ENCODE measurements around the gene TMEM174. TPM values are rescaled to one million over a fixed set of nuclear protein-coding genes. Genes with fewer than 3 reads are reported as not detected.

The TMEM174 gene
- total and polyA plus RNA-seq, 2 experiments from 2014 or later, result not detected

DNA sequence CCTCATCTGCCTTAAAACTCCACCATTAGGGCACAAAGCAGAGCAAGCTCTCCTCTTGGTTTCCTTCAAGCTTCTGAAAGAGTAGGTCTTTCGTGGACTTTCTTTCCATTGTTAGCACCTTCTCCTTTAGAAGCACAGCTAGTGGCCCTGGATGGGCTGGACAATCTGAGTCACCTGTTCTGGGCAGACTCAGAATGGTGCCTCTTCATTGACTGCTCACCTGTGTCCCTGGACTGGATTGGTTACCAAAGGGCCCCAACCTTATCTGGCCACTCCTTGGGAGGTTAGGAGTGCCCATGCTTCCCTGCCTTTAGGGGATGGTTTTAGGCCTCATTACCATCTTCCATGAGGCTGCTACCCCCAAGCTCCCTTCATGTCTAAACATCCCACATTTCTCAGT, 23.2 kb downstream of the TMEM174 start:
- Histone ChIP-seq H3K36me3 (no peaks in the 10 kb centered on the region), H3K4me1 (ENCODE audit: low read depth) (no peaks in the 10 kb centered on the region), H3K4me3 (no peak overlapping the region), H3K27ac (no peak overlapping the region), H3K9me3 (ENCODE audit: low read depth) (no peaks in the 10 kb centered on the region), H3K27me3 (peaks cover 12% of the 10 kb centered on the region)
- TF ChIP-seq CTCF (IDR thresholded peaks at IDR 0.05; ENCODE audit: low read depth, low read length), result no peak
- no peak for DNase-seq (ENCODE audit: low read depth in 1 of 2, low spot score in 1 of 2)

DNA sequence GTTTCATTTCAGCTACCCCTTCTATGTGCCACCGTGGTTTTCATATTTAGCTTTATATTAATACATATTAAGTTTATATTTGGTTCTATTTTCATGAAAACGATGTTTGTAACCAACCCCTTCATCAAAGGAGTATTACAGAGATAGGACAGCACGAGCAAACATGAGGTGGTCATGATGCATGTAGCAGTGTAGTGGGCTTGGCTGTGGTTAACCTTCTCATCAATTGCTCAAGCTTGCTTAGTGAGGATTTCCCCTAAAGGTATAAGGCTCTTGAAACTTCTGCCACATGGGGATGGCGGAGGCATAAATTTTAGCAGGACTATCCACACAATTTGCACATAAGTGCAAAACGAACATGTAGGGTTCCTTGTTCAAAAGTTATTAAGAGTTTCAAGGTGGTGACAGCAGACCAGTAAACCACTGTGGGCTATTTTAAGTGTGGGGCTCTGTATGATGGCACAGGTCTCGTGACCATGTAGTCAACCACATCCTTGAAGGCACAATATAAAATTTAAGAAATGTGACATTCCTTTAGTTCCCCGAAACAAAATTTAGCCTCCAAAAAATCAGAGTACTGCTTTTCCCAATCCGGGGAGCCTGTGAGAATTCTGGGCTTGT, 24.8 kb downstream of the TMEM174 start:
- DNase-seq (ENCODE audit: low read depth in 1 of 2, low spot score in 1 of 2), result no peak
- Histone ChIP-seq H3K4me3 (no peak overlapping the region), H3K4me1 (ENCODE audit: low read depth) (no peaks in the 10 kb centered on the region), H3K36me3 (no peaks in the 10 kb centered on the region), H3K27ac (no peak overlapping the region), H3K27me3 (peaks cover 12% of the 10 kb centered on the region), H3K9me3 (ENCODE audit: low read depth) (no peaks in the 10 kb centered on the region)
- no peak for TF ChIP-seq CTCF (IDR thresholded peaks at IDR 0.05; ENCODE audit: low read depth, low read length)

- DNase-seq (ENCODE audit: low read depth in 1 of 2, low spot score in 1 of 2), result no peak
- peaks cover 12% of the 10 kb centered on the region for H3K27me3 ChIP-seq
- no peaks in the 10 kb centered on the region for H3K9me3 ChIP-seq (ENCODE audit: low read depth)
- no peaks in the 10 kb centered on the region for H3K4me1 ChIP-seq (ENCODE audit: low read depth)
- no peak overlapping the region for H3K4me3 ChIP-seq
- H3K27ac ChIP-seq, result no peak overlapping the region
- H3K36me3 ChIP-seq, result no peaks in the 10 kb centered on the region
- no peak for TF ChIP-seq CTCF (IDR thresholded peaks at IDR 0.05; ENCODE audit: low read depth, low read length)
These were observed 26.0 kb downstream of the TMEM174 start for GRCh38 chr5:73198833-73199592.

GRCh38 chr5:73199671-73200070, 26.7 kb downstream of the TMEM174 start:
- DNase-seq (ENCODE audit: low read depth in 1 of 2, low spot score in 1 of 2), result no peak
- no peaks in the 10 kb centered on the region for H3K9me3 ChIP-seq (ENCODE audit: low read depth)

More at GRCh38 chr5:73199671-73200070, 26.7 kb downstream of the TMEM174 start:
- no peak for TF ChIP-seq CTCF (IDR thresholded peaks at IDR 0.05; ENCODE audit: low read depth, low read length)
- Histone ChIP-seq H3K27ac (no peak overlapping the region), H3K36me3 (no peaks in the 10 kb centered on the region), H3K4me1 (ENCODE audit: low read depth) (no peaks in the 10 kb centered on the region), H3K4me3 (no peak overlapping the region), H3K27me3 (peaks cover 12% of the 10 kb centered on the region)

All from cardiac muscle cell (in vitro differentiated cells and primary cell).